ENCODE results near the gene PARD3B. TPM values are rescaled to one million over a fixed set of nuclear protein-coding genes. Genes with fewer than 3 reads are reported as not detected.

The PARD3B gene
- total and polyA plus RNA-seq, 2 of the 4 experiments (the other 2 are of a cell fraction), result 3.3 to 15.6 TPM

GRCh38 chr2:204751472-204751871, 206.2 kb downstream of the PARD3B start:
- no TSS peak for BruUV-seq (replicated peaks)
- no peak overlapping the region for H3K4me2 ChIP-seq (ENCODE audit: low read depth, low read length)
- dilution Hi-C loops (cut with HindIII; ENCODE audit: low sequenced_read_pairs, unreplicated experiment), result no loop called here
- H2BK20ac ChIP-seq (ENCODE audit: low read depth, low read length), result no peak overlapping the region
- no peak overlapping the region for H3K9ac ChIP-seq (ENCODE audit: low read depth, low read length)
- peaks cover 3% of the 10 kb centered on the region; the same call in 1 of the 2 replicates for H4K20me1 ChIP-seq (ENCODE audit: insufficient read depth, low read length)
- POLR2A ChIA-PET (ENCODE audit: unreplicated experiment), result no interaction called here
- H3K4me3 ChIP-seq (ENCODE audit: insufficient read depth, low read depth, low read length), result no peak overlapping the region
- H2BK5ac ChIP-seq (ENCODE audit: low read depth, low read length, poor library complexity, severe bottlenecking), result no peak overlapping the region
- no peaks in the 10 kb centered on the region for H3K9me3 ChIP-seq (ENCODE audit: control insufficient read depth, insufficient read depth, low read length)
- peaks cover 6 to 17% of the 10 kb centered on the region in 2 experiments for H3K79me1 ChIP-seq (ENCODE audit: low read depth in 1 of 2, low read length in 2 of 2)
- no peak overlapping the region for H2AK5ac ChIP-seq (ENCODE audit: low read depth, low read length)
- no peaks in the 10 kb centered on the region for H3K27me3 ChIP-seq (ENCODE audit: control insufficient read depth, insufficient read depth, low read length)
- H3K27ac ChIP-seq (ENCODE audit: insufficient read depth, low read length), result no peak overlapping the region
- no peak overlapping the region for H2BK120ac ChIP-seq (ENCODE audit: low read depth, low read length)
- ATAC-seq (ENCODE audit: low read depth) (no peak), DNase-seq (no peak)
- no peak overlapping the region for H4K5ac ChIP-seq (ENCODE audit: low read depth, low read length)
- no peaks in the 10 kb centered on the region for H3K9me1 ChIP-seq (ENCODE audit: insufficient read depth, low read length)
- no peak overlapping the region for H2AK9ac ChIP-seq (replicated peaks; ENCODE audit: low read depth, low read length, poor library complexity)
- in situ Hi-C loops (cut with MboI; ENCODE audit: low sequenced_read_pairs), result no loop called here
- no peak overlapping the region for H4K8ac ChIP-seq (ENCODE audit: low read depth in 2 of 2, low read length in 2 of 2)
- no peak overlapping the region for H3K18ac ChIP-seq (ENCODE audit: low read depth, low read length)
- TF ChIP-seq ELK1 (IDR thresholded peaks at IDR 0.05; ENCODE audit: borderline replicate concordance, low read depth, low read length) (no peak), MAFK (IDR thresholded peaks at IDR 0.05; ENCODE audit: low read depth, low read length) (peak; percentile 90)
- H3K4me1 ChIP-seq (ENCODE audit: control insufficient read depth, insufficient read depth, low read length), result 0 out of 2 replicates have a peak, but pooled peaks cover 1% of the 10 kb centered on the region
- no peak overlapping the region for H3K14ac ChIP-seq (replicated peaks; ENCODE audit: low read depth, low read length)
- H2AFZ ChIP-seq (replicated peaks; ENCODE audit: low read length, poor library complexity), result no peak overlapping the region
- CTCF ChIA-PET, result no interaction called here
- no peak overlapping the region for H3K56ac ChIP-seq (ENCODE audit: extremely low read depth, insufficient read depth, low read length)
- H2BK15ac ChIP-seq (ENCODE audit: low read depth, low read length), result no peak overlapping the region
- no peak overlapping the region for H4K91ac ChIP-seq (ENCODE audit: insufficient read depth, low read depth, low read length)
- no peak overlapping the region for H3K23ac ChIP-seq (ENCODE audit: low read depth, low read length)
- no peak overlapping the region for H3K4ac ChIP-seq (ENCODE audit: low read depth, low read length)
- intact Hi-C loops (cut with micrococcal nuclease), result no loop called here
- no peaks in the 10 kb centered on the region for H3K36me3 ChIP-seq (ENCODE audit: control insufficient read depth, insufficient read depth, low read length)
